AG08396 (cell line): Measurements from ENCODE around the gene ATP6AP1.

Experiments used
- DNase-seq: peaks from one replicate; pipeline ENCODE4 v3.0.0; 2012; ENCODE audit warnings: low spot score, mixed read lengths

ATP6AP1 gene

GRCh38 chrX:154471839-154472684, 43.6 kb downstream of the ATP6AP1 start:
- no peak for DNase-seq

GRCh38 chrX:154472685-154473632, 44.5 kb downstream of the ATP6AP1 start:
- DNase-seq, result no peak

- no peak for DNase-seq
These were observed 45.2 kb downstream of the ATP6AP1 start for GRCh38 chrX:154473683-154474082.

GRCh38 chrX:154476821-154477220, 48.3 kb downstream of the ATP6AP1 start:
- no peak for DNase-seq

GRCh38 chrX:154477891-154478477, 49.5 kb downstream of the ATP6AP1 start:
- DNase-seq, result no peak

DNA sequence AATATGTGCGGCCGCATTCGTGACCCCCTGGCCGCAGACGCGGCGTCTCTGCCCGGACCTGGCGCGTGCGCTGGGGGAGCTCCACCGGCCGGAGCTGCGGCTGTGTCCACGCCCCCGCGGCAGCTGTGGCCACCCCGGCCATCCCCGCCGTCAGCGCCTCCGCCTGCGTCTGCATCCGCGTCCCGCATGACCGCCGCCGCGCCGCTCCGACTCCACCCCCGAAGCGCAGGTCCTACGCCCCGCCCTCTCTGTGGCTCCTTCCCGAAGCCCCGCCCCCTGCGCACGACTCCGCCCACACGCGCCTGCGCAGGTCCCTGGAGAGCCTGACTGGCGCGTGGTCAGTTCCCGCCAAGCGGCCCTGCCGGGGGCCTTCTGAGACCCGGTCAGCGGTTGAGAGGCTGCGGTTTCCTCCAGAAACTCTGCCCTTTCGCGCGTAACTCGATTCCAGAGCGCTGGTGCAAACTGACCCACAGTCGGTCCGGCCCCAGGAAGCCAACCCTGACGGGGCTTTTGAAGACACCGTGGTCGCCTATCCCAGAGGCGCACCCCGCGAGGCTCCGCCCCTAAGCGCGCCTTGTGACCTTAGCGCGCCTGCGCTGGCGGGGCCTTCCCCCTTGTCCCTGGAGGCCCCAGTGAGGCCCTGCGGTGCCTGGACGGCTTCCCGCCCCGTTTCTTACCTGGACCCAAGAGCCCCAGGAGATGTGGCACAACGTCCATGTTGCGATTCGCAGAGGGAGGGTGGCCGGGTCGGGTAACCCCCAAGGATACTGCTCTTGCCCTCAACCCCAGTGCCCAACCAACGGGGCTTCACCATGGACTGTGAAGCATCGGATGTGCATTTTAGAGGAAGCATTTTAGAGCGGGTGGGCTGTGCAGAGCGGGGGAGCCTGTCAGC, 50.5 kb downstream of the ATP6AP1 start, which contains the start of gene LAGE3:
LAGE3 (minus strand) TSS at position 554 of the 895 bp plus-strand sequence; CDS start at position 188, 366 bp downstream.
- DNase-seq, result peak; percentile 95

- no peak for DNase-seq
These were observed 52.7 kb downstream of the ATP6AP1 start for GRCh38 chrX:154481195-154481594.

GRCh38 chrX:154481911-154482601, 53.6 kb downstream of the ATP6AP1 start:
- DNase-seq, result no peak

GRCh38 chrX:154482786-154483185, 54.3 kb downstream of the ATP6AP1 start:
- DNase-seq, result no peak

DNA sequence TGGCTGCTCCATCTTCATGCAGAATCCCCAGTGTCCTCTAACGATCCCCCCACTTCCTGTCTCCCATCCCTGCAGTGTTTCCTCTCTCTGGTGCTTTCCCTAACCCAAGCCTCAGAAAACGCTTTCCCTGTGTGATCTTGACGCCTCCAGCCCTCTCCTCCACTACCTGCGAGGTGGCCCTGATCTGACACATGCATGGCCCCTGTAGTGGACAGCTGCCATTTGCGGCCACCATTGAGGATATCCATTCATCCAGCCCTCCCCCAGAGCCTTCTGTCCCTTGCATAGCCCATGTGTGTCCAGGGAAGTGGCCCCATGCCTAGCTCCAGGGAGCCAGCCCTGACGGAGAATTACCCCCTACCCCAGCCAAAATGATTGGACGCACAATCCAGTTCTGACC, 54.8 kb downstream of the ATP6AP1 start:
- no peak for DNase-seq

- DNase-seq, result no peak
These were observed 56.0 kb downstream of the ATP6AP1 start for GRCh38 chrX:154484255-154485149.

DNA sequence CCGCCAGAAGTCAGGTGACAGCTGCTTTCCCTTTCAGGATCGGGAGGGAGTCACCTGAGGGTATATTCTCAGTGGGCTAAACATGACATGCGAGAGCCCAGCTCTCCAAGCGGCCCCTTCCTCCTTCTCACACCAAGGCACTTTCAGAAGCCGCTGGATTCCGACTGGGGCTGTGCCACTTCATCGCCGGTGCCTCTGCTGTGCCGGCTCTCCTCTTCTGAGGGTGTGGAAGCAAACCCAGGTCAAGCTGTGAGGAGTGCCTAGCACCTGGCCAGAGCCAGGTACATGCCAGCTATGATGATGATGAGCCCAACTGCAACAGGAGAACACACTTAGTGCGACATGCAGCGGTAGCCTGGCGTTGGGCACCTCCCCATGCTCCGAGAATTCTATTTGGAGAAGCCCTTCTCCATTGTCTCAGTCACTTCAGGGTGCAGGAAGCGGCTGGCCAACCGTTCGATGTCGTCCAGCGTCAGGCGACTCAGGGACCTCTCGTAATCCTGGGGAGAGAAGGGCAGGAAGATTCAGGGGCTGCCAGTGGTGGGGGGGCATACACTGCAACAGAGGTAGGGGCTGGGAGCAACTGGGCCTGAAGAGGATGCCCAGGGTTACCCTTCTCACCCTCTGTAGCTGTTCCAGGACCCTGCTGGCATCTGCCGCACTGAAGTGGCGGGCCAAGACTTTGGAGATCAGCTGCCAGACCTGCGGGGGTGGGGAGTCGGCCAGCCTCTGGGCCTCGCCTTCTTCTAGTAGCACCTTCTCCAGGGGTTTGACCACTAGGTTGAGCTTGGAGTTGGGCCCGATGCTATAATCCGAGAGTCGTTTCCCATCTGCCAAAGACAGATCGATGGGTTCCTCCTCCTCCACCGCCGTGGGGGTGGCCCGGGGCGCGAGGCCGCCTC, 56.9 kb downstream of the ATP6AP1 start:
- no peak for DNase-seq

DNA sequence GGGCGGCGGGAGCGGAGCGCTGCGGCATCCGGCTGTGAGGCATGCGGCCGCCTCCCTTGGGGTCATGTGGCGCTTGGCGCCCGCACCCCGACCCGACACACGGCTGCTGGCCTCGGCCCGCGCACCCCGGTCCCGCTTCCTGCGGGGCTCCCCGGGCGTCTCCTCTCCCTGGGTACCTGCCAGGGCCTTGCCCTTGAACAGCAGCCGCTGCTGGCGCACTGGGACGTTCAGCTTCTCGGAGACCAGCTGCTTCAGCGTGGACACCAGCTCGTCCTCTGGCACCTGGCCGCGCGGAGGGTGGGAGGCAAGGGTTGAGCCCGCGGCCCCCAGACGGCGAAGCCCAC, 57.5 kb downstream of the ATP6AP1 start:
- DNase-seq, result no peak
